ENCODE measurements around the gene FMR1. TPM values are rescaled to one million over a fixed set of nuclear protein-coding genes. Genes with fewer than 3 reads are reported as not detected.

Gene FMR1
- total and polyA plus RNA-seq, 8 donors = 35.2 to 93.3 (median 77.9) TPM

DNA sequence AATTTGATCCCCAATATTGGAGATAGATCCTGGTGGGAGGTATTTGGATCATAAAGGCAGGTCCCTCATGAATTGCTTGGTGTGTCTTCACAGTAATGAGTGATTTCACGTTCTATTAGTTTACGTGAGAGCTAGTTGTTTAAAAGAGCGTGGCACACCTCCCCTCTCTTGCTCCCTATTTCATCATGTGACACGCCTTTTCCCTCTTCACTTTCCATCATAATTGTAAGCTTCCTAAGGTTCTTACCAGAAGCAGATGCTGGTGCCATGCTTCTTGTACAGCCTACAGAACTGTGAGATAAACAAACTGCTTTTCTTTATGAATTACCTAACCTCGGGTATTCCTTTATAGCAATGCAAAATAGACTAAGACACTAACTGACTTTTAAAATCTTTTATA lies 34.0 kb upstream of the FMR1 start:
- Histone ChIP-seq H3K4me3 (no peak overlapping the region), H3K27me3 (no peaks in the 10 kb centered on the region), H3K9me3 (no peaks in the 10 kb centered on the region), H3K4me1 (no peaks in the 10 kb centered on the region), H3K36me3 (no peaks in the 10 kb centered on the region), H3K27ac (no peak overlapping the region)
- TF ChIP-seq, protein P1, sequence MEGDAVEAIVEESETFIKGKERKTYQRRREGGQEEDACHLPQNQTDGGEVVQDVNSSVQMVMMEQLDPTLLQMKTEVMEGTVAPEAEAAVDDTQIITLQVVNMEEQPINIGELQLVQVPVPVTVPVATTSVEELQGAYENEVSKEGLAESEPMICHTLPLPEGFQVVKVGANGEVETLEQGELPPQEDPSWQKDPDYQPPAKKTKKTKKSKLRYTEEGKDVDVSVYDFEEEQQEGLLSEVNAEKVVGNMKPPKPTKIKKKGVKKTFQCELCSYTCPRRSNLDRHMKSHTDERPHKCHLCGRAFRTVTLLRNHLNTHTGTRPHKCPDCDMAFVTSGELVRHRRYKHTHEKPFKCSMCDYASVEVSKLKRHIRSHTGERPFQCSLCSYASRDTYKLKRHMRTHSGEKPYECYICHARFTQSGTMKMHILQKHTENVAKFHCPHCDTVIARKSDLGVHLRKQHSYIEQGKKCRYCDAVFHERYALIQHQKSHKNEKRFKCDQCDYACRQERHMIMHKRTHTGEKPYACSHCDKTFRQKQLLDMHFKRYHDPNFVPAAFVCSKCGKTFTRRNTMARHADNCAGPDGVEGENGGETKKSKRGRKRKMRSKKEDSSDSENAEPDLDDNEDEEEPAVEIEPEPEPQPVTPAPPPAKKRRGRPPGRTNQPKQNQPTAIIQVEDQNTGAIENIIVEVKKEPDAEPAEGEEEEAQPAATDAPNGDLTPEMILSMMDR (IDR thresholded peaks at IDR 0.05) = no peak
- intact Hi-C loops (cut with DNase I) = no loop called here
- DNase-seq (no peak), ATAC-seq (no peak)

- Histone ChIP-seq H3K9me3 (no peaks in the 10 kb centered on the region), H3K27ac (no peak overlapping the region), H3K4me3 (no peak overlapping the region), H3K27me3 (no peaks in the 10 kb centered on the region), H3K36me3 (no peaks in the 10 kb centered on the region), H3K4me1 (no peaks in the 10 kb centered on the region)
- ATAC-seq (no peak), DNase-seq (no peak)
- TF ChIP-seq, protein P1 (IDR thresholded peaks at IDR 0.05) = no peak
- intact Hi-C loops (cut with DNase I) = no loop called here
Measured at GRCh38 chrX:147884958-147885357, 26.8 kb upstream of the FMR1 start.

GRCh38 chrX:147890756-147891155 lies 21.0 kb upstream of the FMR1 start:
- Histone ChIP-seq H3K36me3 (no peaks in the 10 kb centered on the region), H3K4me3 (no peak overlapping the region), H3K27ac (no peak overlapping the region), H3K27me3 (no peaks in the 10 kb centered on the region), H3K4me1 (no peaks in the 10 kb centered on the region), H3K9me3 (no peaks in the 10 kb centered on the region)
- TF ChIP-seq, protein P1 (IDR thresholded peaks at IDR 0.05) = no peak
- DNase-seq (no peak), ATAC-seq (no peak)
- intact Hi-C loops (cut with DNase I) = no loop called here

DNA sequence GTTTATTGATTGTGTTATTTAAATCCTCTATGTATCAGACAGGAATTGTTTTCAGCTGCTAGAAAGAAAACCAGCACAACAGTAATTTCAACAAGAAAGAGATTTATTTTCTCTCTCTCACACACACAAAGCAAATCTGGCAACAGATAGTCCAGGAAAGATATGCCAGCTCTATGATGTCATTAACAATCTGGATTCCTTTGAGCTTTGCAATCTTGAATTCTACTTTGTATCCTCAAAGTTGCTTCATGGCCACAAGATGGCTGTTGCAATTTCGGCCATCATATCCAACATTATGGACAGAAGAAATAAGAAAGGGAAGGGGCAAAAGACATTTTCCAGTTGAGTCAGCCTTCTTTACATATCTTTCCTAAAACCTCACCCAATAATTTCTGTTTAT lies 19.8 kb upstream of the FMR1 start:
- TF ChIP-seq, protein P1 (IDR thresholded peaks at IDR 0.05) = no peak
- no peak overlapping the region for H3K4me3 ChIP-seq
- DNase-seq (no peak), ATAC-seq (no peak)
- H3K27me3 ChIP-seq = no peaks in the 10 kb centered on the region
- intact Hi-C loops (cut with DNase I) = no loop called here
- H3K9me3 ChIP-seq = no peaks in the 10 kb centered on the region
- no peaks in the 10 kb centered on the region for H3K4me1 ChIP-seq
- H3K27ac ChIP-seq = no peak overlapping the region
- H3K36me3 ChIP-seq = no peaks in the 10 kb centered on the region

- DNase-seq (no peak), ATAC-seq (no peak)
- Histone ChIP-seq H3K4me1 (no peaks in the 10 kb centered on the region), H3K36me3 (no peaks in the 10 kb centered on the region), H3K27me3 (no peaks in the 10 kb centered on the region), H3K4me3 (no peak overlapping the region), H3K9me3 (no peaks in the 10 kb centered on the region), H3K27ac (no peak overlapping the region)
- intact Hi-C loops (cut with DNase I) = no loop called here
- TF ChIP-seq, protein P1 (IDR thresholded peaks at IDR 0.05) = no peak
Measured at GRCh38 chrX:147893741-147894140, 18.0 kb upstream of the FMR1 start.

Measured in left lung (tissue), 10 donors.